GM12878 (cell line): ENCODE results near the gene NELFB. TPM values are rescaled to one million over a fixed set of nuclear protein-coding genes. Genes with fewer than 3 reads are reported as not detected.

Experiments
- ATAC-seq: fragments of 200-7000 bp; cut with Tn5 transposase; 3 replicates; pipeline ENCODE4 v1.9.1; 2020; ENCODE audit warnings: mild to moderate bottlenecking, moderate library complexity
- BruUV-seq: library from RNA; stranded (reverse); fragments of 400-500 nt; replicated peaks from 2 replicates; lab custom pipeline; 2021; lab: Mats Ljungman, UMichigan
- CTCF ChIA-PET: fragments of 300-600 bp; sonication (Branson Sonifier 250); formaldehyde crosslinking; extraction: SDS; loops from one replicate; lab custom pipeline; 2021; ENCODE audit warnings: inconsistent platforms; lab: Yijun Ruan, JAX
- POLR2A ChIA-PET: fragments of 350-600 bp; formaldehyde crosslinking; extraction: SDS; loops from one replicate; lab custom pipeline; 2021; ENCODE audit warnings: inconsistent platforms; lab: Charles Lee
- RAD21 ChIA-PET: fragments of 300-600 bp; sonication (Branson Sonifier 250); formaldehyde crosslinking; loops from one replicate; lab custom pipeline; 2023; ENCODE audit warnings: antibody characterized with exemption; ENCODE audit not compliant: unreplicated experiment; lab: Charles Lee
- SMC1A ChIA-PET: fragments of 300-600 bp; sonication (Branson Sonifier 250); formaldehyde crosslinking; loops from one replicate; lab custom pipeline; 2023; ENCODE audit not compliant: unreplicated experiment, uncharacterized antibody; lab: Charles Lee
- DNase-seq: peaks from one replicate; pipeline ENCODE4 v3.0.0-alpha.2; 2011; ENCODE audit warnings: low read depth, low spot score
- FAIRE-seq: peaks from 3 replicates; lab custom pipeline; 2011; peaks lifted over from hg19 to GRCh38; lab: Jason Lieb, UNC
- H2AFZ ChIP-seq: 2 replicates; pipeline ENCODE4 v1.6.0; 2011; ENCODE audit warnings: low read depth, low read length, control low read depth; ENCODE audit not compliant: control insufficient read depth
- H3K27ac ChIP-seq: 2 replicates; pipeline ENCODE4 v1.5.1; 2011; ENCODE audit warnings: control low read depth; ENCODE audit not compliant: control insufficient read depth, insufficient read depth
- H3K27me3 ChIP-seq, 2 experiments: replicated peaks in 1 of 2; 2 replicates each; pipeline versions ENCODE4 v1.6.0 to v1.6.1; 2011; ENCODE audit warnings: low read length in 1 of 2; ENCODE audit not compliant: control insufficient read depth in 2 of 2, insufficient read depth in 2 of 2
- H3K36me3 ChIP-seq, 2 experiments: 2 replicates each; pipeline ENCODE4 v1.5.1; 2011; ENCODE audit warnings: low read length in 1 of 2; ENCODE audit not compliant: control insufficient read depth in 2 of 2, insufficient read depth in 2 of 2
- H3K4me1 ChIP-seq: 2 replicates; pipeline ENCODE4 v1.6.1; 2011; ENCODE audit warnings: mild to moderate bottlenecking, low read length, moderate library complexity, mixed read lengths; ENCODE audit not compliant: control insufficient read depth, insufficient read depth
- H3K4me2 ChIP-seq: 2 replicates; pipeline ENCODE4 v1.6.0; 2011; ENCODE audit warnings: control low read depth; ENCODE audit not compliant: control insufficient read depth, insufficient read depth
- H3K4me3 ChIP-seq: fragments of 200-600 bp; sonication (generic); 2 replicates; pipeline ENCODE4 v1.5.1; 2016
- H3K79me2 ChIP-seq: 2 replicates; pipeline ENCODE4 v1.6.0; 2011; ENCODE audit warnings: low read length; ENCODE audit not compliant: control insufficient read depth, insufficient read depth
- H3K9ac ChIP-seq: 2 replicates; pipeline ENCODE4 v1.8.0; 2011; ENCODE audit warnings: low read length, control low read depth, mixed read lengths; ENCODE audit not compliant: control insufficient read depth, insufficient read depth
- H3K9me3 ChIP-seq: replicated peaks from 3 replicates; pipeline ENCODE4 v1.5.1; 2011; ENCODE audit warnings: mild to moderate bottlenecking, low read length; ENCODE audit not compliant: control insufficient read depth, insufficient read depth
- H4K20me1 ChIP-seq: 2 replicates; pipeline ENCODE4 v1.6.0; 2011; ENCODE audit not compliant: control insufficient read depth, insufficient read depth
- EED ChIP-seq: sonication (generic); IDR thresholded peaks from 2 replicates; pipeline ENCODE4 v1.6.1; 2016; ENCODE audit warnings: antibody characterized with exemption, low read depth
- ZBTB33 ChIP-seq: fragments of 450-650 bp; IDR thresholded peaks from 2 replicates; pipeline ENCODE4 v1.6.1; 2017; ENCODE audit warnings: mild to moderate bottlenecking
- WGBS: methylation state at CpG from one replicate; pipeline ENCODE4 v1.1.6; 2016; ENCODE audit warnings: low lambda C conversion rate; ENCODE audit not compliant: insufficient replicate concordance, insufficient coverage; ENCODE audit errors: missing lambda C conversion rate; 5-methylcytosine and 5-hydroxymethylcytosine counted together
- in situ Hi-C: fragments of 300-500 bp; cut with MboI; formaldehyde crosslinking; loops from 9 replicates; pipeline ENCODE4 v1.14.3; 2018; ENCODE audit warnings: mixed read lengths
- intact Hi-C: fragments of 100-400 bp; cut with micrococcal nuclease; formaldehyde crosslinking; loops from one replicate; pipeline ENCODE4 v1.14.2; 2022; ENCODE audit not compliant: unreplicated experiment
- polyA plus RNA-seq, 11 experiments: library from polyadenylated mRNA; depleted of rRNA in 4 of 11; unstranded in 6 of 11; stranded (reverse) in 5 of 11; fragments of >200 nt; fragmentation: Nextera tagmentation in 4 of 11; fragmentation: Illumina TruSeq in 1 of 11; extraction: Ambion mirVana in 4 of 11; extraction: Trizol in 1 of 11; gene quantifications; 1 replicate in 1 of 11; 2 replicates in 10 of 11; pipeline versions ENCODE4 v1.2.1 to v1.2.3, GENCODE V29; 2011 to 2016; ENCODE audit warnings: inconsistent platforms in 2 of 11, missing spikeins in 2 of 11, low read depth in 1 of 11
- total RNA-seq, 4 experiments: library from RNA; depleted of rRNA in 3 of 4; stranded (reverse); fragments of >200 nt in 3 of 4; fragmentation: Illumina TruSeq in 1 of 4; extraction: Trizol in 1 of 4; gene quantifications; 2 replicates each; pipeline versions ENCODE4 v1.2.1 to v1.2.3, GENCODE V29; 2013 to 2021

NELFB gene
- total and polyA plus RNA-seq, 10 of the 15 experiments (the other 5 are each of a cell fraction or from before 2014, with no cell fraction given), result 0.19 to 63.4 (median 30.9) TPM

GRCh38 chr9:137256856-137257255 lies 1.7 kb downstream of the NELFB start:
- no TSS peak for BruUV-seq
- SMC1A ChIA-PET, result interaction anchor here (0.6 to 1.6 kb wide), 2 partner anchors 16 to 20 kb away, joined by 3 to 5 read pairs; no protein-coding TSS in a partner anchor
- in situ Hi-C loops, result no loop called here
- Histone ChIP-seq H3K9me3 (no peaks in the 10 kb centered on the region), H2AFZ (no peak overlapping the region), H4K20me1 (no peaks in the 10 kb centered on the region), H3K4me2 (peak overlapping the region; percentile 81), H3K27me3 (no peaks in the 10 kb centered on the region), H3K4me1 (peaks cover 14% of the 10 kb centered on the region), H3K4me3 (peak overlapping the region; percentile 93; the same call in 1 of the 2 replicates), H3K27ac (no peak overlapping the region), H3K79me2 (peaks cover 18% of the 10 kb centered on the region), H3K36me3 (peaks cover 2 to 8% of the 10 kb centered on the region in 2 experiments; a peak in 3 of 4 replicates), H3K9ac (no peak overlapping the region)
- DNase-seq (no peak), FAIRE-seq (no peak), ATAC-seq (no peak)
- RAD21 ChIA-PET, result interaction anchor here (1.1 to 1.8 kb wide), 3 partner anchors 16 to 20 kb away, joined by 4 to 8 read pairs (median 4); partner anchors contain the start of genes TOR4A and TUBB4B
- CTCF ChIA-PET, result interaction anchor here (0.9 to 1.6 kb wide), 4 partner anchors 8 to 30 kb away, joined by 3 to 5 read pairs (median 4); no protein-coding TSS in a partner anchor
- WGBS, result 96% methylated on average over 15 of the region's 15 CpGs
- intact Hi-C loops, result no loop called here
- POLR2A ChIA-PET, result interaction anchor here (1.0 to 6.2 kb wide), 6 partner anchors 10 to 98 kb away, joined by 3 to 112 read pairs (median 4); partner anchors contain the start of gene TUBB4B
- TF ChIP-seq ZBTB33 (0 out of 2 replicates have a peak, but pooled peaks have one; percentile 17), EED (no peak)
